SU-DHL-6 (cell line): ENCODE results near the gene PTH.

ENCODE experiments used
- H2AFZ ChIP-seq: fragments of 200-600 bp; sonication (generic); 2 replicates; pipeline ENCODE4 v1.6.1; 2014; ENCODE audit warnings: low read depth, mild to moderate bottlenecking, moderate library complexity, mixed read lengths, antibody characterized with exemption, low read length; ENCODE audit not compliant: severe bottlenecking
- H3F3A ChIP-seq: fragments of 200-600 bp; shearing (Covaris generic); 2 replicates; pipeline ENCODE4 v1.6.0; 2016; ENCODE audit warnings: antibody characterized with exemption, mild to moderate bottlenecking; ENCODE audit not compliant: insufficient read depth
- H3K27ac ChIP-seq: fragments of 200-600 bp; sonication (generic); 2 replicates; pipeline ENCODE4 v1.5.1; 2016; ENCODE audit warnings: low read depth, mild to moderate bottlenecking, low read length, moderate library complexity, mixed read lengths
- H3K27me3 ChIP-seq: fragments of 200-600 bp; sonication (generic), shearing (Covaris generic); 2 replicates; pipeline ENCODE4 v1.6.0; 2014; ENCODE audit warnings: mild to moderate bottlenecking, low read length
- H3K36me3 ChIP-seq: fragments of 200-600 bp; sonication (generic); 2 replicates; pipeline ENCODE4 v1.6.1; 2014; ENCODE audit warnings: mild to moderate bottlenecking, low read length, mixed read lengths
- H3K4me2 ChIP-seq: fragments of 300-600, 200-600 bp; shearing (Covaris generic), sonication (generic); 2 replicates; pipeline ENCODE4 v1.6.0; 2014; ENCODE audit warnings: low read length, low read depth, mild to moderate bottlenecking; ENCODE audit not compliant: poor library complexity, severe bottlenecking
- H3K4me3 ChIP-seq: fragments of 200-600 bp; sonication (generic); 2 replicates; pipeline ENCODE4 v1.5.1; 2014; ENCODE audit warnings: antibody characterized with exemption, low read length, mild to moderate bottlenecking, mixed read lengths; ENCODE audit not compliant: insufficient read depth, poor library complexity, severe bottlenecking
- H3K79me2 ChIP-seq: fragments of 200-600 bp; sonication (generic); 2 replicates; pipeline ENCODE4 v1.6.1; 2014; ENCODE audit warnings: mild to moderate bottlenecking, low read length, moderate library complexity; ENCODE audit not compliant: insufficient read depth
- H3K9ac ChIP-seq: fragments of 200-600 bp; sonication (generic); 2 replicates; pipeline ENCODE4 v1.7.0; 2014; ENCODE audit warnings: mild to moderate bottlenecking, low read length
- H3K9me2 ChIP-seq: fragments of 200-600 bp; sonication (generic); replicated peaks from 2 replicates; pipeline ENCODE4 v1.6.1; 2014; ENCODE audit warnings: low read length; ENCODE audit not compliant: insufficient read depth
- H3K9me3 ChIP-seq: fragments of 200-600 bp; sonication (generic); 2 replicates; pipeline ENCODE4 v1.6.1; 2014; ENCODE audit warnings: low read length, mixed read lengths; ENCODE audit not compliant: insufficient read depth
- H4K20me1 ChIP-seq: fragments of 200-600 bp; sonication (generic); 2 replicates; pipeline ENCODE4 v1.6.1; 2014; ENCODE audit warnings: low read depth, mild to moderate bottlenecking, antibody characterized with exemption, low read length, moderate library complexity, mixed read lengths
- CTCF ChIP-seq: fragments of 200-600 bp; sonication (generic); IDR thresholded peaks from one replicate; pipeline ENCODE4 v1.5.1; 2017; ENCODE audit warnings: antibody characterized with exemption, mild to moderate bottlenecking, low read length, moderate library complexity; ENCODE audit not compliant: insufficient read depth, poor library complexity, severe bottlenecking
- EZH2phosphoT487 ChIP-seq: fragments of 200-600 bp; sonication (generic), shearing (Covaris generic); conservative IDR thresholded peaks from 2 replicates; pipeline ENCODE4 v1.6.1; 2018; ENCODE audit warnings: mild to moderate bottlenecking, antibody characterized with exemption, low read length, moderate library complexity, mixed read lengths

Gene PTH

GRCh38 chr11:13468750-13469149 lies 27.0 kb downstream of the PTH start:
- Histone ChIP-seq H3K9me2 (no peaks in the 10 kb centered on the region), H4K20me1 (no peaks in the 10 kb centered on the region), H3K27me3 (no peaks in the 10 kb centered on the region), H3K79me2 (no peaks in the 10 kb centered on the region), H3K4me2 (no peak overlapping the region), H3F3A (peaks cover 7% of the 10 kb centered on the region), H3K27ac (no peak overlapping the region), H3K4me3 (no peak overlapping the region), H3K36me3 (no peaks in the 10 kb centered on the region), H3K9ac (no peak overlapping the region), H3K9me3 (no peaks in the 10 kb centered on the region), H2AFZ (no peak overlapping the region)
- TF ChIP-seq CTCF: no peak
- TF ChIP-seq EZH2phosphoT487: no peak

GRCh38 chr11:13465909-13466371 lies 29.9 kb downstream of the PTH start:
- Histone ChIP-seq H3K9me2 (no peaks in the 10 kb centered on the region), H3F3A (peaks cover 7% of the 10 kb centered on the region), H3K4me3 (no peak overlapping the region), H3K27me3 (no peaks in the 10 kb centered on the region), H3K4me2 (peak overlapping the region; percentile 20), H2AFZ (no peak overlapping the region), H3K9ac (no peak overlapping the region), H4K20me1 (no peaks in the 10 kb centered on the region), H3K36me3 (no peaks in the 10 kb centered on the region), H3K9me3 (no peaks in the 10 kb centered on the region), H3K27ac (no peak overlapping the region), H3K79me2 (peaks cover 20% of the 10 kb centered on the region)
- peak; percentile 82 for TF ChIP-seq CTCF
- TF ChIP-seq EZH2phosphoT487: no peak

GRCh38 chr11:13463779-13464290 lies 32.0 kb downstream of the PTH start:
- Histone ChIP-seq H2AFZ (peak overlapping the region; percentile 67), H3F3A (peaks cover 7% of the 10 kb centered on the region), H3K9me2 (no peaks in the 10 kb centered on the region), H3K4me3 (peak overlapping the region; percentile 83), H3K27me3 (no peaks in the 10 kb centered on the region), H3K27ac (peak overlapping the region; percentile 64), H3K36me3 (no peaks in the 10 kb centered on the region), H3K4me2 (peak overlapping the region; percentile 91), H3K9ac (peak overlapping the region; percentile 86), H3K9me3 (no peaks in the 10 kb centered on the region), H4K20me1 (no peaks in the 10 kb centered on the region), H3K79me2 (peaks cover 38% of the 10 kb centered on the region)
- TF ChIP-seq CTCF (no peak), EZH2phosphoT487 (no peak)
